GM12874 (cell line): ENCODE data around the gene ZBTB2.

Experiments
- TF ChIP-seq, protein P1 (sequence below): IDR thresholded peaks from 2 replicates; pipeline ENCODE4 v1.5.1; 2011; ENCODE audit warnings: low read depth, mild to moderate bottlenecking, control low read depth, low read length, moderate library complexity; ENCODE audit not compliant: insufficient read depth

The ZBTB2 gene

GRCh38 chr6:151370509-151371078, 20.8 kb downstream of the ZBTB2 start:
- TF ChIP-seq, protein P1, sequence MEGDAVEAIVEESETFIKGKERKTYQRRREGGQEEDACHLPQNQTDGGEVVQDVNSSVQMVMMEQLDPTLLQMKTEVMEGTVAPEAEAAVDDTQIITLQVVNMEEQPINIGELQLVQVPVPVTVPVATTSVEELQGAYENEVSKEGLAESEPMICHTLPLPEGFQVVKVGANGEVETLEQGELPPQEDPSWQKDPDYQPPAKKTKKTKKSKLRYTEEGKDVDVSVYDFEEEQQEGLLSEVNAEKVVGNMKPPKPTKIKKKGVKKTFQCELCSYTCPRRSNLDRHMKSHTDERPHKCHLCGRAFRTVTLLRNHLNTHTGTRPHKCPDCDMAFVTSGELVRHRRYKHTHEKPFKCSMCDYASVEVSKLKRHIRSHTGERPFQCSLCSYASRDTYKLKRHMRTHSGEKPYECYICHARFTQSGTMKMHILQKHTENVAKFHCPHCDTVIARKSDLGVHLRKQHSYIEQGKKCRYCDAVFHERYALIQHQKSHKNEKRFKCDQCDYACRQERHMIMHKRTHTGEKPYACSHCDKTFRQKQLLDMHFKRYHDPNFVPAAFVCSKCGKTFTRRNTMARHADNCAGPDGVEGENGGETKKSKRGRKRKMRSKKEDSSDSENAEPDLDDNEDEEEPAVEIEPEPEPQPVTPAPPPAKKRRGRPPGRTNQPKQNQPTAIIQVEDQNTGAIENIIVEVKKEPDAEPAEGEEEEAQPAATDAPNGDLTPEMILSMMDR = no peak

DNA sequence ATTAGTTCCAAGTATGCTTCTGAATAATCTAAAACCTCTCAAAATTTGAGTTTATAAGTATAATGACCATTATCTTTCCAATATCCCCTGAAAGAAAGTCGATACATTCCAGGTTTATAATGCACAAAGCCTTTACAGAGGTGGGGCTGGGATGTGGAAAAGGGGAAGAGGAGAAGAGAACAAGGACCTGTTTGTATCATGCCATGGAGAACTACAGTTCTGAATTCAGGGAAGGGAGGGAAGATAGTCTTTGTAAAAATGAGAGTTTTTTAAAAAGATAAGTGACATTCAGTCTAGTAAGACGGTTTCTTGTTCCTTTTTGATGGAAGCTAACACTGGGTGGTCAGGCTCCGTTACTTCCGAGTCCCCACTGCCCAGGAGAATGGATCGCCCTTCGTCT, 26.1 kb downstream of the ZBTB2 start:
- TF ChIP-seq, protein P1 = no peak

DNA sequence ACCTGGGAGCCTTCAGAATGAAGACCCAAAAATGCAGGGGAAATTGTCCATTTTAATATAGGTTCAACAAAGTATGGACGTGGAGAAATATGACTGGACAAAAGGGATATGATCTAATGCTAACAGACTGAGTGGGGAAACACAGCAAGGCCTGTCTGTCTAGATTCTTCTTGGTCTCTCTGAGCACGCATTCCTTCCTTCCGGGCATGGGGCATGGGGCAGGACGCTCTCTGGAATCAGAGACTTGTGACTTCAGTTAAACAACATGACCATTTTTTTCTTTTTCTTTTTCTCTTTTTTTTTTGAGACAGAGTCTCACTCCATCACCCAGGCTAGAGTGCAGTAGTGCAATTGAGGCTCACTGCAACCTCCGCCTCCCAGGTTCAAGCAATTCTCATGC, 31.9 kb downstream of the ZBTB2 start:
- TF ChIP-seq, protein P1 = no peak

DNA sequence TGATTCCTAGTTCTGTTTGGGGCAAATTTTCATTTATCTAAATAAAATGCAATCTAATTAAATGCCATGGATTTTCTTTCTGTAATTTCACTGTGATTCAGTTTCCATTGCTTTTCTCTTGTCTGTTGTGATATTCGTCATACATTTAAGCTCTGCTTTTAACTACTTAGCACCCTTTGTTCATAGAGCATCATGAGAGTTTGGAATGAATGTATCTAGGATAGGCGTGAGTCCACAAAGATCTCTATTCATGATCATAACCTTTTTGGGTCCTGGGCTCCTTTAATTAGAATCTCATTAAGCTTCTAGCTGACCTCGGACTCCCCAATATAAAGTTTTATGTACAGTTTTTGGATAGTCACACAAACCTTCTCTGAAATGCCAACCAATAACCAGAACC, 32.9 kb downstream of the ZBTB2 start:
- TF ChIP-seq, protein P1 = no peak

DNA sequence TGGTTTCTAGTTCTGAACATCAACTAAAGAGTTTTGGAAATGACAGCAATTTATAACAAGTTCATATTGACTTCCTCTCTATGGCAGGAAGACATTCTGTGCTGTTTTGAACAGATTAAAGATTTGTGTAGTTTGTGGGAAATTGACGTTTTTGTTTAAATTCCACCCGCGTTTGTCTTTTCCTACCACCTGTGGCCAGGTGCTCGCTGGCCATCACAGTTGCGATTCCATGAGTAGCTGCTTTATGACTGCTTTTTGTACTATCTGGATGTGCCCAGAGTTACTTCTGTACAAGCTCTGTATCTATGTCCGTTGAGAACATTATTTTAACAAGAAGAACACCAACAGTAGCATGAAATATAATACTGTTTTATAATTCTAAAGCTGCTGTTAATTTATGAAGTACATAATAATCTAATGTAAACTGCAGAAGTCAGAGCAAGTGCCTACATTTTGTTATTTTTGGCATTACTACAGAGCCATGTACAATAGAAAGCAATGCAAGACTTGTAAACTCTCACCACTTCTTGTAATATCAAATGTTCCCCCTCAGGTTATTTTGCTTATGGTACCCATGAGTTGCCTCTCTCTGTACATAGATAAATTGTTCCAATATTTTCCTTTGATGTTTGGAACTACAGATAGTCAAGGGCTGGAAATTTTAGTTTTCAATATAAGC, 33.5 kb downstream of the ZBTB2 start:
- TF ChIP-seq, protein P1 = no peak

DNA sequence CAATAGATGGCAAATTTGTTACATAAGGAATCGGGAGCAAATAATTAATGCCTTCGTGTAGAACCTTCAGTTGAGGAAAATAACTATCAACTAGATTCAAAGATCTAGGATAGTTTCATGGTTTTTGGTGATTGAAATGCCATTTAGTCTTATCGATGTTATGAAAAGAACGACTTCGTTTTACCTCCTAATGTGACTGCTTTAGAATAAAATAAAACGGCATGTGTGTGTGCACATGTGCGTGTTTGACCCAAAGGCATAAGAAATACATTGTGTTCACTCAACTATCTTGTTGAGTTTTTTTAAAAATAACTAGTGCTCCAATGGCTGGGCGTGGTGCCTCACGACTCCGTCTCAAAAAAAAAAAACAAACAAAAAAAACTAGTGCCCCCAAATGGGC, 37.6 kb downstream of the ZBTB2 start:
- TF ChIP-seq, protein P1 = no peak

- TF ChIP-seq, protein P1 = no peak
Measured at GRCh38 chr6:151352410-151353396, 38.7 kb downstream of the ZBTB2 start.
